Esophagus squamous epithelium (tissue), 4 donors: Measurements from ENCODE around the gene FBXW5.

Experiments
- POLR2A ChIP-seq, 4 donors: fragments of 450-650 bp; IDR thresholded peaks; one replicate each; pipeline ENCODE4 v1.6.1; 2017; ENCODE audit warnings: antibody characterized with exemption in 4 of 4, mild to moderate bottlenecking in 4 of 4, moderate library complexity in 3 of 4
- TF ChIP-seq, protein P1 (sequence below), 6 experiments: fragments of 450-650 bp in 4 of 6; fragments of 200-600 bp in 2 of 6; sonication (generic) in 2 of 6; IDR thresholded peaks; one replicate each; pipeline ENCODE4 v1.5.1; 2016 to 2019; ENCODE audit warnings: antibody characterized with exemption in 6 of 6, mild to moderate bottlenecking in 4 of 6, moderate library complexity in 4 of 6

DNA sequence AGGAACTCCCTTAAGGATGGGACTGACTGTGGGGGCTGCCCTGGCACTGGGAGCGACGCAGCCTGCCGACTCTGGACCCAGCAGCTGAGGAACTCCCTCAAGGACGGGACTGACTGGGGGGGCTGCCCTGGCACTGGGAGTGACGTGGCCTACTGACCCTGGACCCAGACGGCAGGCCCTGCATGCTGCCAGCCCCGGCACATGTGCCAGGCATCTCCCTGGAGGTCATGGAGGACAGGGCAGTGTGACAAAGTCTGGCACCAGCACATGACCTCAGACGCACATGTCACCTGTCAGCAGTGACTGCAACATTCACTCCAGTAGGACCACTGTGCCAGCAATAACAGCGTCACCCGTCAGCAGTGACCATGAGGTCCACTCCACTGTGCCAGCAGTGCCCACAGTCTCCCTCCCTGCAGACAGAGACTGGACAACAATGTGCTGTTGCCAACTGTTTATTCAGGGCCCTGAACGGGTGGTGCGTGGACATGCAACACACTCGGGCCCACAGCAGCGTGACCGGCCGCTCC is 4.5 kb downstream of the FBXW5 start:
- TF ChIP-seq, protein P1, sequence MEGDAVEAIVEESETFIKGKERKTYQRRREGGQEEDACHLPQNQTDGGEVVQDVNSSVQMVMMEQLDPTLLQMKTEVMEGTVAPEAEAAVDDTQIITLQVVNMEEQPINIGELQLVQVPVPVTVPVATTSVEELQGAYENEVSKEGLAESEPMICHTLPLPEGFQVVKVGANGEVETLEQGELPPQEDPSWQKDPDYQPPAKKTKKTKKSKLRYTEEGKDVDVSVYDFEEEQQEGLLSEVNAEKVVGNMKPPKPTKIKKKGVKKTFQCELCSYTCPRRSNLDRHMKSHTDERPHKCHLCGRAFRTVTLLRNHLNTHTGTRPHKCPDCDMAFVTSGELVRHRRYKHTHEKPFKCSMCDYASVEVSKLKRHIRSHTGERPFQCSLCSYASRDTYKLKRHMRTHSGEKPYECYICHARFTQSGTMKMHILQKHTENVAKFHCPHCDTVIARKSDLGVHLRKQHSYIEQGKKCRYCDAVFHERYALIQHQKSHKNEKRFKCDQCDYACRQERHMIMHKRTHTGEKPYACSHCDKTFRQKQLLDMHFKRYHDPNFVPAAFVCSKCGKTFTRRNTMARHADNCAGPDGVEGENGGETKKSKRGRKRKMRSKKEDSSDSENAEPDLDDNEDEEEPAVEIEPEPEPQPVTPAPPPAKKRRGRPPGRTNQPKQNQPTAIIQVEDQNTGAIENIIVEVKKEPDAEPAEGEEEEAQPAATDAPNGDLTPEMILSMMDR (IDR thresholded peaks at IDR 0.05): no peak
- TF ChIP-seq POLR2A (IDR thresholded peaks at IDR 0.05): no peak
